HepG2 (cell line): ENCODE measurements around the gene BZW1. TPM values are rescaled to one million over a fixed set of nuclear protein-coding genes. Genes with fewer than 3 reads are reported as not detected.

Experiments
- ATAC-seq: fragments of 200-7000 bp; cut with Tn5 transposase; 3 replicates; pipeline ENCODE4 v1.9.1; 2020; ENCODE audit warnings: mild to moderate bottlenecking, moderate library complexity
- Bru-seq: library from RNA; stranded (reverse); fragments of 400-500 nt; gene quantifications from one replicate; lab custom pipeline; 2021; lab: Mats Ljungman, UMichigan
- BruChase-seq, 2 experiments: library from RNA; stranded (reverse); fragments of 400-500 nt; gene quantifications; one replicate each; lab custom pipeline; 2021; lab: Mats Ljungman, UMichigan
- BruUV-seq: library from RNA; stranded (reverse); fragments of 400-500 nt; replicated peaks from 2 replicates; lab custom pipeline; 2021; lab: Mats Ljungman, UMichigan
- CTCF ChIA-PET: fragments of 300-600 bp; formaldehyde crosslinking; extraction: SDS; loops from one replicate; lab custom pipeline; 2021; ENCODE audit warnings: low total read pairs, inconsistent platforms, low intra/inter-chr PET ratio; lab: Yijun Ruan, JAX
- POLR2A ChIA-PET: fragments of 350-600 bp; sonication (Branson Sonifier 250); formaldehyde crosslinking; loops from one replicate; lab custom pipeline; 2020; ENCODE audit warnings: antibody characterized with exemption, inconsistent platforms; lab: Yijun Ruan, JAX
- DNase-seq: peaks from one replicate; pipeline ENCODE4 v3.0.0-alpha.2; 2015; ENCODE audit warnings: low spot score
- FAIRE-seq: peaks from 3 replicates; lab custom pipeline; 2011; peaks lifted over from hg19 to GRCh38; lab: Jason Lieb, UNC
- H2AFZ ChIP-seq: one replicate; pipeline ENCODE4 v1.6.1; 2011; ENCODE audit warnings: low read length, inconsistent platforms
- H3K27ac ChIP-seq: fragments of 300-600 bp; 3 replicates; pipeline ENCODE4 v1.8.0; 2011; ENCODE audit warnings: mixed run types, mild to moderate bottlenecking, mixed read lengths, low read length, inconsistent platforms; ENCODE audit not compliant: insufficient read depth; ENCODE audit errors: extremely low read length
- H3K27me3 ChIP-seq, 2 experiments: fragments of 200-600 bp in 1 of 2; 2 replicates in 1 of 2; 3 replicates in 1 of 2; pipeline versions ENCODE4 v1.6.0 to v1.8.0; 2011; ENCODE audit warnings: low read length in 2 of 2, mild to moderate bottlenecking in 2 of 2, moderate library complexity in 2 of 2, inconsistent platforms in 1 of 2; ENCODE audit not compliant: insufficient read depth in 2 of 2, control insufficient read depth in 1 of 2
- H3K36me3 ChIP-seq, 2 experiments: fragments of 200-600 bp in 1 of 2; replicated peaks in 1 of 2; 2 replicates in 1 of 2; 3 replicates in 1 of 2; pipeline versions ENCODE4 v1.5.1 to v1.8.0; 2011; ENCODE audit warnings: low read length in 2 of 2, inconsistent platforms in 1 of 2; ENCODE audit not compliant: insufficient read depth in 2 of 2, control insufficient read depth in 1 of 2
- H3K4me1 ChIP-seq: 2 replicates; pipeline ENCODE4 v1.5.1; 2012; ENCODE audit warnings: low read length, inconsistent platforms; ENCODE audit not compliant: insufficient read depth
- H3K4me2 ChIP-seq: 2 replicates; pipeline ENCODE4 v1.6.0; 2011; ENCODE audit warnings: low read depth, low read length, inconsistent platforms
- H3K4me3 ChIP-seq, 3 experiments: fragments of 200-600 bp in 1 of 3; sonication (generic), shearing (Covaris generic) in 1 of 3; replicated peaks in 1 of 3; 2 replicates each; pipeline ENCODE4 v1.5.1; 2011 to 2016; ENCODE audit warnings: low read length in 3 of 3, inconsistent platforms in 2 of 3, low read depth in 2 of 3, mild to moderate bottlenecking in 2 of 3, control low read depth in 1 of 3, mixed read lengths in 1 of 3; ENCODE audit not compliant: insufficient read depth in 1 of 3
- H3K79me2 ChIP-seq: one replicate; pipeline ENCODE4 v1.6.1; 2011; ENCODE audit warnings: low read length, inconsistent platforms; ENCODE audit not compliant: insufficient read depth
- H3K9ac ChIP-seq: 2 replicates; pipeline ENCODE4 v1.6.0; 2011; ENCODE audit warnings: mild to moderate bottlenecking, low read depth, low read length, inconsistent platforms; ENCODE audit not compliant: insufficient read depth
- H3K9me3 ChIP-seq: 2 replicates; pipeline ENCODE4 v1.5.1; 2012; ENCODE audit warnings: mild to moderate bottlenecking, low read length
- H4K20me1 ChIP-seq: 2 replicates; pipeline ENCODE4 v1.6.0; 2011; ENCODE audit warnings: inconsistent platforms, mild to moderate bottlenecking, low read length, moderate library complexity; ENCODE audit not compliant: insufficient read depth
- CC2D1A ChIP-seq: sonication (generic); formaldehyde crosslinking; IDR thresholded peaks from 2 replicates; pipeline ENCODE4 v1.8.1; 2023; ENCODE audit warnings: mild to moderate bottlenecking, missing genetic modification reagents
- DNMT3B ChIP-seq: conservative IDR thresholded peaks from 2 replicates; pipeline ENCODE4 v1.6.1; 2016; ENCODE audit warnings: missing biosample characterization, control low read depth
- ETV5 ChIP-seq: IDR thresholded peaks from 2 replicates; pipeline ENCODE4 v1.6.1; 2018; ENCODE audit warnings: missing biosample characterization, missing genetic modification reagents, inconsistent platforms, borderline replicate concordance
- PHF8 ChIP-seq: sonication (generic); formaldehyde crosslinking; IDR thresholded peaks from 2 replicates; pipeline ENCODE4 v1.5.0; 2020; ENCODE audit warnings: missing genetic modification reagents
- ZKSCAN8 ChIP-seq: IDR thresholded peaks from 2 replicates; pipeline ENCODE4 v1.6.1; 2016; ENCODE audit warnings: borderline replicate concordance, missing genetic modification reagents, missing compliant biosample characterization
- ZNF772 ChIP-seq: sonication (generic); formaldehyde crosslinking; IDR thresholded peaks from 2 replicates; pipeline ENCODE4 v1.5.0; 2020; ENCODE audit warnings: mild to moderate bottlenecking, missing genetic modification reagents
- WGBS: methylation state at CpG from one replicate; pipeline ENCODE4 v1.1.6; 2017; ENCODE audit warnings: low lambda C conversion rate; 5-methylcytosine and 5-hydroxymethylcytosine counted together
- in situ Hi-C: cut with HindIII; loops from 2 replicates; pipeline ENCODE4 v1.10.0; 2017; ENCODE audit warnings: low pct_unique_long_range_greater_than_20kb; ENCODE audit not compliant: extremely low pct_ligation_motif_present
- intact Hi-C: fragments of 100-400 bp; cut with micrococcal nuclease; formaldehyde crosslinking; loops from one replicate; pipeline ENCODE4 v1.10.0; 2022; ENCODE audit not compliant: unreplicated experiment
- long read RNA-seq, 2 experiments: library from RNA in 1 of 2; library from polyadenylated mRNA in 1 of 2; stranded (forward) in 1 of 2; unstranded in 1 of 2; transcript quantifications; one replicate each; pipeline ENCODE4 v2.0.0, GENCODE V29; 2019 to 2022
- polyA minus RNA-seq, 3 experiments: library from RNA; depleted of rRNA, polyadenylated mRNA; stranded (reverse); fragments of >200 nt; gene quantifications; 2 replicates each; pipeline ENCODE4 v1.2.3, GENCODE V29; 2011; ENCODE audit warnings: low replicate concordance in 1 of 3
- polyA plus RNA-seq, 8 experiments: library from polyadenylated mRNA; depleted of rRNA in 3 of 8; stranded (reverse) in 7 of 8; unstranded in 1 of 8; fragments of >200 nt; fragmentation: Illumina TruSeq in 4 of 8; extraction: Trizol in 4 of 8; gene quantifications; 2 replicates each; pipeline versions ENCODE4 v1.2.1 to v1.2.3, GENCODE V29; 2011 to 2016; ENCODE audit warnings: low read depth in 4 of 8, missing spikeins in 1 of 8, mixed read lengths in 1 of 8; ENCODE audit not compliant: insufficient read depth in 1 of 8
- total RNA-seq, 5 experiments: library from RNA; depleted of rRNA; stranded (reverse); fragments of >200 nt; fragmentation: Illumina TruSeq; extraction: Trizol; gene quantifications; 2 replicates each; pipeline ENCODE4 v1.2.3, GENCODE V29; 2016; ENCODE audit warnings: low read depth in 1 of 5
- TF ChIP-seq, protein P1 (sequence below): sonication (generic); formaldehyde crosslinking; IDR thresholded peaks from 2 replicates; pipeline ENCODE4; 2020; ENCODE audit warnings: missing genetic modification reagents, mild to moderate bottlenecking, borderline replicate concordance
- TF ChIP-seq, protein P2 (sequence below): sonication (generic); formaldehyde crosslinking; IDR thresholded peaks from 2 replicates; pipeline ENCODE4 v1.5.1; 2020; ENCODE audit warnings: missing genetic modification reagents, mild to moderate bottlenecking, borderline replicate concordance
- TF ChIP-seq, protein P3 (sequence below): sonication (generic); formaldehyde crosslinking; IDR thresholded peaks from 2 replicates; pipeline ENCODE4 v1.8.0; 2022; ENCODE audit warnings: mild to moderate bottlenecking, missing genetic modification reagents; ENCODE audit not compliant: insufficient replicate concordance

Gene BZW1
- total RNA-seq (2016; rRNA removed; fragmentation: Illumina TruSeq; extraction: Trizol) = 384 and 709 TPM in 2 replicates
- 49.4 and 52.0 TPM in 2 replicates for total RNA-seq (2016; cell fraction: cytosol; rRNA removed; fragmentation: Illumina TruSeq; extraction: Trizol; ENCODE audit: low read depth)
- 384 and 712 TPM in 2 replicates for total RNA-seq (2016; cell fraction: insoluble cytoplasmic fraction; rRNA removed; fragmentation: Illumina TruSeq; extraction: Trizol)
- 128 and 149 TPM in 2 replicates for total RNA-seq (2016; cell fraction: membrane; rRNA removed; fragmentation: Illumina TruSeq; extraction: Trizol)
- 204 and 212 TPM in 2 replicates for total RNA-seq (2016; cell fraction: nucleus; rRNA removed; fragmentation: Illumina TruSeq; extraction: Trizol)
- polyA plus RNA-seq (2011; rRNA removed) = 102 and 106 TPM in 2 replicates
- 66.0 and 86.9 TPM in 2 replicates for polyA plus RNA-seq (2011; cell fraction: cytosol; rRNA removed)
- 34.9 and 38.3 TPM in 2 replicates for polyA plus RNA-seq (2011; cell fraction: nucleus; rRNA removed)
- polyA plus RNA-seq (2012) = 149 and 200 TPM in 2 replicates
- polyA plus RNA-seq (2016; cell fraction: cytosol; fragmentation: Illumina TruSeq; extraction: Trizol; ENCODE audit: low read depth) = 39.8 and 47.1 TPM in 2 replicates
- polyA plus RNA-seq (2016; cell fraction: insoluble cytoplasmic fraction; fragmentation: Illumina TruSeq; extraction: Trizol; ENCODE audit: low read depth) = 442 and 506 TPM in 2 replicates
- 90.4 and 101 TPM in 2 replicates for polyA plus RNA-seq (2016; cell fraction: membrane; fragmentation: Illumina TruSeq; extraction: Trizol; ENCODE audit: low read depth)
- 131 and 143 TPM in 2 replicates for polyA plus RNA-seq (2016; cell fraction: nucleus; fragmentation: Illumina TruSeq; extraction: Trizol; ENCODE audit: insufficient read depth, low read depth)
- 198 and 668 TPM in 2 replicates for polyA minus RNA-seq (2011; rRNA and poly(A)+ RNA removed; ENCODE audit: low replicate concordance)
- 190 and 223 TPM in 2 replicates for polyA minus RNA-seq (2011; cell fraction: cytosol; rRNA and poly(A)+ RNA removed)
- polyA minus RNA-seq (2011; cell fraction: nucleus; rRNA and poly(A)+ RNA removed) = 207 and 220 TPM in 2 replicates
- Bru-seq, nascent RNA = percentile 98 among the genes with signal in this experiment
- BruChase-seq, experiment 1, labeled RNA remaining after a 6-hour chase = percentile 99 among the genes with signal in this experiment
- percentile 99 among the genes with signal in this experiment for BruChase-seq, experiment 2, labeled RNA remaining after a 2-hour chase
- long read RNA-seq, experiment 1, full-length matches to known transcripts = 174 of 232 reads
- long read RNA-seq, experiment 1, partial matches to known transcripts = 39 of 232 reads
- long read RNA-seq, experiment 1, other reads (novel, unspliced or antisense) = 19 of 232 reads
- long read RNA-seq, experiment 2, full-length matches to known transcripts = 95 of 440 reads
- long read RNA-seq, experiment 2, partial matches to known transcripts = 325 of 440 reads
- long read RNA-seq, experiment 2, other reads (novel, unspliced or antisense) = 20 of 440 reads

DNA sequence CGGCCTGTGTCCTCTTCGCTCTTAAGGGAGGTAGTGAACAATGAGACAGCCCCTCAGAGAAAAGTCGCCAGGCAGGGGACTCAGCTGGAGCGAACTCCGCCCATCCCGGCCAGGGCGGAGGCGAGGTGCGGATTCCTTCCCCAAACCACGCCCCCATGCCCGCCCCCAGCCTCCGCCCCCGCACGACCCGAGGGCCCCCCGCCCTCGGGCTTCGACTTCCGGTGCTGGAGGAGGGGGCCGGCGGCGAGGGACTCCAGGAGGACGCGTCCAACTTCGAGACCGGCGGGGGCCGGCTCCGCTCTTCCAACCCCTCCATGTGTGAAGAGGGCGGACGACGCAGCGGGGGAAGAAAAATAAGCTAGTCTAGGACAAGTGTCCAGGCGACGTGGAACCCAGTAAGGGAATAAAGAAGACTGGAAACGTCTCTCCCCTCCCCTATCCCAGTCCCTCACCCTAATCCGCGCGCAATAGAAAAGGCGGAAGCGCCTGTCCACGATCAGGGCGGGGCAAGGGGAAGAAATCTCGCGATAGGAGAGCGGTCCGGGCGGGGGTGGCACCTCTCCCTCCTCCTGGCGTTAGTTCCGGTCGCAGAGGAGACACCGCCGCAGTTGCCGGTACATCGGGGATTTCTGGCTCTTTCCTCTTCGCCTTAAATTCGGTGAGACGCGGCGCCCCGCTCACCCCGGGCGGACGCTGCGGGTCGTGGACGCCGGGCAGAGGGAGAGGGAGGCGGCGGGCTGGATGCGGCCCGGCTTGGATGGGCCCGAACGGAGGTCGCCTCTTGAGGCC is at the start of gene BZW1:
Gene BZW1, plus strand, starts transcription at position 578 of the 789 bp plus-strand sequence. CDS start 1,308 bp downstream, outside the sequence.
- H4K20me1 ChIP-seq = peaks cover 21% of the 10 kb centered on the region
- intact Hi-C loops = loop anchor here (1.0 to 5.0 kb wide), 6 partner anchors 51 to 234 kb away; partner anchors contain the start of genes NIF3L1 and PPIL3
- in situ Hi-C loops = loop anchor here (5.0 to 25.0 kb wide), 3 partner anchors 69 to 849 kb away; partner anchors contain the start of genes MAIP1 and TYW5
- peaks cover 9 to 29% of the 10 kb centered on the region in 2 experiments for H3K36me3 ChIP-seq
- H3K9ac ChIP-seq = peak within 1 kb of the TSS; percentile 98
- peak; percentile 89 for ATAC-seq
- ChIA-PET POLR2A (interaction anchor here (0.7 to 2.5 kb wide), 15 partner anchors 12 to 422 kb away, joined by 3 to 25 read pairs (median 4); partner anchors contain the start of genes CLK1, NIF3L1 and PPIL3), CTCF (interaction anchor here (0.7 to 3.9 kb wide), 3 partner anchors 9 to 99 kb away, joined by 3 to 27 read pairs (median 3); no protein-coding TSS in a partner anchor)
- peak within 1 kb of the TSS; percentile 98 for H3K4me2 ChIP-seq
- H3K27ac ChIP-seq = peak within 1 kb of the TSS; percentile 95
- no peaks in the 10 kb centered on the region for H3K9me3 ChIP-seq
- DNase-seq = peak; percentile 95
- H3K4me1 ChIP-seq = peaks cover 52% of the 10 kb centered on the region
- WGBS = under 1% methylated on average over 46 of the region's 75 CpGs
- peak within 1 kb of the TSS; percentile 72 for H2AFZ ChIP-seq
- no TSS peak for BruUV-seq
- H3K27me3 ChIP-seq = no peaks in the 10 kb centered on the region; a peak in 1 of 5 replicates
- H3K79me2 ChIP-seq = peaks cover 47% of the 10 kb centered on the region
- H3K4me3 ChIP-seq = peak within 1 kb of the TSS; percentile 89 to 99 (median 92)
- peak; percentile 52 for FAIRE-seq
- TF ChIP-seq ZKSCAN8 (CRISPR knock-in tag) (peak; percentile 54; the same call in 1 of the 2 replicates), CC2D1A (CRISPR knock-in tag) (0 out of 2 replicates have a peak, but pooled peaks have one; percentile 87), PHF8 (CRISPR knock-in tag) (peak; percentile 98), ZNF772 (CRISPR knock-in tag) (peak; percentile 89), DNMT3B (0 out of 2 replicates have a peak, but pooled peaks have one; percentile 25), ETV5 (CRISPR knock-in tag) (peak; percentile 94)
- TF ChIP-seq, protein P1, sequence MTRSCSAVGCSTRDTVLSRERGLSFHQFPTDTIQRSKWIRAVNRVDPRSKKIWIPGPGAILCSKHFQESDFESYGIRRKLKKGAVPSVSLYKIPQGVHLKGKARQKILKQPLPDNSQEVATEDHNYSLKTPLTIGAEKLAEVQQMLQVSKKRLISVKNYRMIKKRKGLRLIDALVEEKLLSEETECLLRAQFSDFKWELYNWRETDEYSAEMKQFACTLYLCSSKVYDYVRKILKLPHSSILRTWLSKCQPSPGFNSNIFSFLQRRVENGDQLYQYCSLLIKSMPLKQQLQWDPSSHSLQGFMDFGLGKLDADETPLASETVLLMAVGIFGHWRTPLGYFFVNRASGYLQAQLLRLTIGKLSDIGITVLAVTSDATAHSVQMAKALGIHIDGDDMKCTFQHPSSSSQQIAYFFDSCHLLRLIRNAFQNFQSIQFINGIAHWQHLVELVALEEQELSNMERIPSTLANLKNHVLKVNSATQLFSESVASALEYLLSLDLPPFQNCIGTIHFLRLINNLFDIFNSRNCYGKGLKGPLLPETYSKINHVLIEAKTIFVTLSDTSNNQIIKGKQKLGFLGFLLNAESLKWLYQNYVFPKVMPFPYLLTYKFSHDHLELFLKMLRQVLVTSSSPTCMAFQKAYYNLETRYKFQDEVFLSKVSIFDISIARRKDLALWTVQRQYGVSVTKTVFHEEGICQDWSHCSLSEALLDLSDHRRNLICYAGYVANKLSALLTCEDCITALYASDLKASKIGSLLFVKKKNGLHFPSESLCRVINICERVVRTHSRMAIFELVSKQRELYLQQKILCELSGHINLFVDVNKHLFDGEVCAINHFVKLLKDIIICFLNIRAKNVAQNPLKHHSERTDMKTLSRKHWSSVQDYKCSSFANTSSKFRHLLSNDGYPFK (CRISPR knock-in tag) = peak; percentile 84
- TF ChIP-seq, protein P2, sequence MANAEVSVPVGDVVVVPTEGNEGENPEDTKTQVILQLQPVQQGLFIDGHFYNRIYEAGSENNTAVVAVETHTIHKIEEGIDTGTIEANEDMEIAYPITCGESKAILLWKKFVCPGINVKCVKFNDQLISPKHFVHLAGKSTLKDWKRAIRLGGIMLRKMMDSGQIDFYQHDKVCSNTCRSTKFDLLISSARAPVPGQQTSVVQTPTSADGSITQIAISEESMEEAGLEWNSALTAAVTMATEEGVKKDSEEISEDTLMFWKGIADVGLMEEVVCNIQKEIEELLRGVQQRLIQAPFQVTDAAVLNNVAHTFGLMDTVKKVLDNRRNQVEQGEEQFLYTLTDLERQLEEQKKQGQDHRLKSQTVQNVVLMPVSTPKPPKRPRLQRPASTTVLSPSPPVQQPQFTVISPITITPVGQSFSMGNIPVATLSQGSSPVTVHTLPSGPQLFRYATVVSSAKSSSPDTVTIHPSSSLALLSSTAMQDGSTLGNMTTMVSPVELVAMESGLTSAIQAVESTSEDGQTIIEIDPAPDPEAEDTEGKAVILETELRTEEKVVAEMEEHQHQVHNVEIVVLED = peak; percentile 76
- TF ChIP-seq, protein P3, sequence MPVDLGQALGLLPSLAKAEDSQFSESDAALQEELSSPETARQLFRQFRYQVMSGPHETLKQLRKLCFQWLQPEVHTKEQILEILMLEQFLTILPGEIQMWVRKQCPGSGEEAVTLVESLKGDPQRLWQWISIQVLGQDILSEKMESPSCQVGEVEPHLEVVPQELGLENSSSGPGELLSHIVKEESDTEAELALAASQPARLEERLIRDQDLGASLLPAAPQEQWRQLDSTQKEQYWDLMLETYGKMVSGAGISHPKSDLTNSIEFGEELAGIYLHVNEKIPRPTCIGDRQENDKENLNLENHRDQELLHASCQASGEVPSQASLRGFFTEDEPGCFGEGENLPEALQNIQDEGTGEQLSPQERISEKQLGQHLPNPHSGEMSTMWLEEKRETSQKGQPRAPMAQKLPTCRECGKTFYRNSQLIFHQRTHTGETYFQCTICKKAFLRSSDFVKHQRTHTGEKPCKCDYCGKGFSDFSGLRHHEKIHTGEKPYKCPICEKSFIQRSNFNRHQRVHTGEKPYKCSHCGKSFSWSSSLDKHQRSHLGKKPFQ (CRISPR knock-in tag) = peak; percentile 81
